Upper lobe of right lung (tissue), 1 donor: ENCODE measurements around the gene SP6. TPM values are rescaled to one million over a fixed set of nuclear protein-coding genes. Genes with fewer than 3 reads are reported as not detected.

Experiments
- ATAC-seq: fragments of 200-7000 bp; cut with Tn5 transposase; one replicate; pipeline ENCODE4 v1.9.1; 2020; ENCODE audit warnings: mild to moderate bottlenecking, moderate library complexity
- DNase-seq: peaks from one replicate; pipeline ENCODE4 v3.0.0-alpha.2; 2020
- H3K27ac ChIP-seq: fragments of 200-600 bp; one replicate; pipeline ENCODE4 v1.8.0; 2022
- H3K27me3 ChIP-seq: fragments of 200-600 bp; one replicate; pipeline ENCODE4 v1.8.0; 2022; ENCODE audit warnings: mild to moderate bottlenecking
- H3K36me3 ChIP-seq: fragments of 200-600 bp; one replicate; pipeline ENCODE4 v1.8.0; 2022
- H3K4me1 ChIP-seq: fragments of 200-600 bp; one replicate; pipeline ENCODE4 v1.8.0; 2022
- H3K4me3 ChIP-seq: fragments of 200-600 bp; one replicate; pipeline ENCODE4 v1.8.0; 2022; ENCODE audit warnings: mild to moderate bottlenecking
- H3K9me3 ChIP-seq: fragments of 200-600 bp; one replicate; pipeline ENCODE4 v1.8.0; 2022
- intact Hi-C: fragments of 100-400 bp; cut with DNase I; formaldehyde crosslinking; loops from one replicate; pipeline ENCODE4 v1.11.0; 2022
- total RNA-seq: library from RNA; stranded (reverse); fragmentation: NEBNext Ultra II Directional; extraction: Animal tissue kit (Norgen Biotek cat#: 25700); gene quantifications from one replicate; pipeline ENCODE4 v1.2.1, GENCODE V29; 2021
- TF ChIP-seq, protein P1 (sequence below): fragments of 200-600 bp; IDR thresholded peaks from one replicate; pipeline ENCODE4 v1.8.0; 2022; ENCODE audit warnings: antibody characterized with exemption
- donor health status: DM: no; HTN: yes; CAD: no; lungs with severe emphysema.

The SP6 gene
- total RNA-seq, 1 donor from 2014 or later = 8.5 TPM

GRCh38 chr17:47843391-47843730 lies 7.6 kb downstream of the SP6 start:
- no peaks in the 10 kb centered on the region for H3K9me3 ChIP-seq
- no peak overlapping the region for H3K27ac ChIP-seq
- ATAC-seq (no peak), DNase-seq (no peak)
- peaks cover 7% of the 10 kb centered on the region for H3K36me3 ChIP-seq
- intact Hi-C loops = loop anchor here (5.0 kb wide), 1 partner anchor 49 kb away; no protein-coding TSS in a partner anchor
- H3K4me1 ChIP-seq = peaks cover 31% of the 10 kb centered on the region
- peaks cover 35% of the 10 kb centered on the region for H3K27me3 ChIP-seq
- TF ChIP-seq, protein P1, sequence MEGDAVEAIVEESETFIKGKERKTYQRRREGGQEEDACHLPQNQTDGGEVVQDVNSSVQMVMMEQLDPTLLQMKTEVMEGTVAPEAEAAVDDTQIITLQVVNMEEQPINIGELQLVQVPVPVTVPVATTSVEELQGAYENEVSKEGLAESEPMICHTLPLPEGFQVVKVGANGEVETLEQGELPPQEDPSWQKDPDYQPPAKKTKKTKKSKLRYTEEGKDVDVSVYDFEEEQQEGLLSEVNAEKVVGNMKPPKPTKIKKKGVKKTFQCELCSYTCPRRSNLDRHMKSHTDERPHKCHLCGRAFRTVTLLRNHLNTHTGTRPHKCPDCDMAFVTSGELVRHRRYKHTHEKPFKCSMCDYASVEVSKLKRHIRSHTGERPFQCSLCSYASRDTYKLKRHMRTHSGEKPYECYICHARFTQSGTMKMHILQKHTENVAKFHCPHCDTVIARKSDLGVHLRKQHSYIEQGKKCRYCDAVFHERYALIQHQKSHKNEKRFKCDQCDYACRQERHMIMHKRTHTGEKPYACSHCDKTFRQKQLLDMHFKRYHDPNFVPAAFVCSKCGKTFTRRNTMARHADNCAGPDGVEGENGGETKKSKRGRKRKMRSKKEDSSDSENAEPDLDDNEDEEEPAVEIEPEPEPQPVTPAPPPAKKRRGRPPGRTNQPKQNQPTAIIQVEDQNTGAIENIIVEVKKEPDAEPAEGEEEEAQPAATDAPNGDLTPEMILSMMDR = no peak
- H3K4me3 ChIP-seq = no peak overlapping the region

- Histone ChIP-seq H3K27me3 (peaks cover 18% of the 10 kb centered on the region), H3K36me3 (peaks cover 15% of the 10 kb centered on the region), H3K9me3 (no peaks in the 10 kb centered on the region), H3K27ac (peak overlapping the region; percentile 80), H3K4me3 (peak overlapping the region; percentile 94), H3K4me1 (peaks cover 24% of the 10 kb centered on the region)
- intact Hi-C loops = loop anchor here (5.0 kb wide), 1 partner anchor 51 kb away; no protein-coding TSS in a partner anchor
- TF ChIP-seq, protein P1 = peak; percentile 4
- no peak for DNase-seq
- ATAC-seq = no peak
These were observed 9.3 kb downstream of the SP6 start for GRCh38 chr17:47841488-47842291.

DNA sequence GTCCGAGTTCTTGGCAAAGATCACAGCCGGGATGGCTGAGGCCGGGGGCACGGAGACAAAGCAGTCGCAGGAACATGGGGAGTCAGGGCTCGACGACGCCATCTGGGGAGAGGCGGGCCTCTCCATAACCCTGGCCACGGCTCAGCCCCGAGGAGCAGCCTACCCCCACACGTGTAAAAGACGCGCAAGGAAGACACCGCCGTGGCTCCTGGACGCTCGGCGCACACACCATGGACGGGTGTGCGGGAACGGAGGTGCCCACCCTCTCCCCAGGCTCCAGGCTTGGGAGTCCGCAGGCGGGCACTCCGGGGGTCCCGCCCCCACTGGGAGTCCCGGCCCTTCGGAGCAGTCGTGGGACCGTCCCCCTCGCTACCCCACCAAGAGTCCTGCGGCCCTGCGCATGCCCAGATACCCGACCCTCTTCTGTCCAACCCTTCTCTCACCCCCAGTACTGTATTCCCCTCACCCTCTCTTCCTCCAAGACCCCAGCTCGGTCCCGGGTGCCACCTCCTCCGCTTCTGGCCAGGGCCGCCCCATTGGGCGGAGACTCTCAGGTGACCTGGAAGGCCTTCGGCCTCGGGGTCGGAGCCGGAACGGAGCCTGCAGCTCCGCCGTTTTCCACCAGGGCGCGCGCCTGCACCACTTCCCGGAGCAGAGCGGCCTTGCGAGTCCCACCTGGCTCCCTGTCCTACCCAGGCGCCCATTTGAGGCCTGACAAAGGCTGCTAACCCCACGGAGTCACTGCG lies 10.0 kb downstream of the SP6 start, which contains the start of gene SCRN2:
SCRN2 (minus strand) TSS at position 532 of the 746 bp plus-strand sequence; CDS start at position 102, 430 bp downstream.
- Histone ChIP-seq H3K36me3 (peaks cover 19% of the 10 kb centered on the region), H3K9me3 (no peaks in the 10 kb centered on the region), H3K27ac (peak within 1 kb of the TSS; percentile 80), H3K27me3 (peaks cover 11% of the 10 kb centered on the region), H3K4me1 (peaks cover 24% of the 10 kb centered on the region), H3K4me3 (peak within 1 kb of the TSS; percentile 94)
- TF ChIP-seq, protein P1 = peak; percentile 98
- intact Hi-C loops = loop anchor here (5.0 kb wide), 1 partner anchor 51 kb away; no protein-coding TSS in a partner anchor
- ATAC-seq = peak; percentile 97
- peak; percentile 95 for DNase-seq

GRCh38 chr17:47840001-47840741 lies 10.8 kb downstream of the SP6 start:
- H3K36me3 ChIP-seq = peaks cover 22% of the 10 kb centered on the region
- peak overlapping the region; percentile 94 for H3K4me3 ChIP-seq
- intact Hi-C loops = loop anchor here (5.0 kb wide), 1 partner anchor 52 kb away; no protein-coding TSS in a partner anchor
- H3K9me3 ChIP-seq = no peaks in the 10 kb centered on the region
- ATAC-seq (no peak), DNase-seq (no peak)
- peaks cover 25% of the 10 kb centered on the region for H3K4me1 ChIP-seq
- H3K27ac ChIP-seq = peak overlapping the region; percentile 80
- H3K27me3 ChIP-seq = peaks cover 3% of the 10 kb centered on the region
- TF ChIP-seq, protein P1 = no peak

DNA sequence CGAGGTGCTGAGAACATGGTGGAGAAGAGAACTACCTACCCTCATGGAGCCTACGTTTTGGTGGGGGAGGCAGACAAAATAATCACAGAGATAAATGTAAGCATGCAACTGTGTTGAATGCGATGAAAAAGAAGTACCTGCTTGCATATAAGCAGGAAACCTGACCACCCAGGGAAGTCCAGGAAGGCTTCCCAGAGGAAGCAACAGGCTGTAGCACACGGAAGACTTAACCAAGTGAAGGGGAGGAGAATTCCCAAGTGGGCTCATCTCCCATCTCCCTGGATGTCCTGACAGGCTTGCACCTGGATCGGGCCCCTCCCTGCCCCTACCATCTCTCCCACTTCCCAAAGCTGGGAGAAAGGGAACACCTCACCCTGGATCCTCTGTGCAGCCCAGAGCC lies 11.9 kb downstream of the SP6 start:
- H3K27ac ChIP-seq = no peak overlapping the region
- H3K27me3 ChIP-seq = no peaks in the 10 kb centered on the region
- H3K9me3 ChIP-seq = no peaks in the 10 kb centered on the region
- DNase-seq = no peak
- TF ChIP-seq, protein P1 = no peak
- H3K4me3 ChIP-seq = no peak overlapping the region
- H3K4me1 ChIP-seq = peaks cover 24% of the 10 kb centered on the region
- intact Hi-C loops = no loop called here
- peaks cover 22% of the 10 kb centered on the region for H3K36me3 ChIP-seq
- ATAC-seq = no peak
